Nephron (organoid): ENCODE results near the gene GEMIN8.

Source experiments
- H3K27ac Mint-ChIP-seq, 3 experiments: 2 replicates each; pipeline ENCODE4 v1.8.0; 2020; ENCODE audit warnings: mixed read lengths in 3 of 3, mild to moderate bottlenecking in 2 of 3, moderate library complexity in 1 of 3
- H3K27me3 Mint-ChIP-seq: 2 replicates; pipeline ENCODE4 v1.8.0; 2021; ENCODE audit warnings: low read depth, mild to moderate bottlenecking, moderate library complexity, mixed read lengths
- H3K36me3 Mint-ChIP-seq: 2 replicates; pipeline ENCODE4 v1.8.0; 2020; ENCODE audit warnings: low read depth, mixed read lengths
- H3K4me1 Mint-ChIP-seq: 2 replicates; pipeline ENCODE4 v1.8.0; 2020; ENCODE audit warnings: mixed read lengths
- H3K4me3 Mint-ChIP-seq, 3 experiments: 2 replicates each; pipeline ENCODE4 v1.8.0; 2020; ENCODE audit warnings: mild to moderate bottlenecking in 3 of 3, mixed read lengths in 3 of 3, moderate library complexity in 2 of 3
- H3K9me3 Mint-ChIP-seq: 2 replicates; pipeline ENCODE4 v1.8.0; 2020; ENCODE audit warnings: mixed read lengths
- TF ChIP-seq, protein P1 (sequence below), 3 experiments: fragments of 200-600 bp; sonication (generic); IDR thresholded peaks; one replicate each; pipeline ENCODE4 v1.5.0; 2021; ENCODE audit warnings: antibody characterized with exemption in 3 of 3; ENCODE audit not compliant: unreplicated experiment in 3 of 3

Gene GEMIN8

GRCh38 chrX:14064626-14065432 is 35.1 kb upstream of the GEMIN8 start:
- Mint-ChIP-seq H3K36me3 (no peaks in the 10 kb centered on the region), H3K27me3 (no peaks in the 10 kb centered on the region), H3K4me1 (no peaks in the 10 kb centered on the region), H3K27ac (no peak overlapping the region), H3K4me3 (no peak overlapping the region), H3K9me3 (no peaks in the 10 kb centered on the region)
- TF ChIP-seq, protein P1, sequence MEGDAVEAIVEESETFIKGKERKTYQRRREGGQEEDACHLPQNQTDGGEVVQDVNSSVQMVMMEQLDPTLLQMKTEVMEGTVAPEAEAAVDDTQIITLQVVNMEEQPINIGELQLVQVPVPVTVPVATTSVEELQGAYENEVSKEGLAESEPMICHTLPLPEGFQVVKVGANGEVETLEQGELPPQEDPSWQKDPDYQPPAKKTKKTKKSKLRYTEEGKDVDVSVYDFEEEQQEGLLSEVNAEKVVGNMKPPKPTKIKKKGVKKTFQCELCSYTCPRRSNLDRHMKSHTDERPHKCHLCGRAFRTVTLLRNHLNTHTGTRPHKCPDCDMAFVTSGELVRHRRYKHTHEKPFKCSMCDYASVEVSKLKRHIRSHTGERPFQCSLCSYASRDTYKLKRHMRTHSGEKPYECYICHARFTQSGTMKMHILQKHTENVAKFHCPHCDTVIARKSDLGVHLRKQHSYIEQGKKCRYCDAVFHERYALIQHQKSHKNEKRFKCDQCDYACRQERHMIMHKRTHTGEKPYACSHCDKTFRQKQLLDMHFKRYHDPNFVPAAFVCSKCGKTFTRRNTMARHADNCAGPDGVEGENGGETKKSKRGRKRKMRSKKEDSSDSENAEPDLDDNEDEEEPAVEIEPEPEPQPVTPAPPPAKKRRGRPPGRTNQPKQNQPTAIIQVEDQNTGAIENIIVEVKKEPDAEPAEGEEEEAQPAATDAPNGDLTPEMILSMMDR (IDR thresholded peaks at IDR 0.05; ENCODE audit: unreplicated experiment in 3 of 3): no peak

DNA sequence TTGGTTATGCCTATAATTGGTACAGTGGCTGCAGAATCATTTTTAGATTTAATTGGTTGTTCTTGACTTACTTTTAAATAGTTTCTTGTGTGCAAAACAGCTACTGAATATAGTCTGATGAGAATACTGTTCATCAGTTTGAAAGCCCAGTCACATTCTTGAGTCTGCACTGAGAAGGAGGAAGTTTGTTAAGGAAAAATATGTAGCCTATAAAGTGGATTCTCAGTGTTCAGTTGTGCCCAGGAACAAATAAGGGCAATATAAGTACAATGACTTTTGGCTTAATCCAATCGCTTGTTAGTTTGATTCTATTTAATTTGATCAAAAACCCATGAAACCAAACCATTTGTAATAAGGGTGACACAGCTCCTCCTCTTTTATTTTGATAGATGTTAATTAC is 32.8 kb upstream of the GEMIN8 start:
- TF ChIP-seq, protein P1 (IDR thresholded peaks at IDR 0.05; ENCODE audit: unreplicated experiment in 3 of 3): no peak
- no peaks in the 10 kb centered on the region for H3K36me3 Mint-ChIP-seq
- no peaks in the 10 kb centered on the region for H3K9me3 Mint-ChIP-seq

GRCh38 chrX:14056206-14056605 is 26.5 kb upstream of the GEMIN8 start:
- H3K27me3 Mint-ChIP-seq: no peaks in the 10 kb centered on the region
- no peak overlapping the region for H3K27ac Mint-ChIP-seq
- no peaks in the 10 kb centered on the region for H3K4me1 Mint-ChIP-seq
- no peak overlapping the region for H3K4me3 Mint-ChIP-seq
- no peaks in the 10 kb centered on the region for H3K36me3 Mint-ChIP-seq
- TF ChIP-seq, protein P1 (IDR thresholded peaks at IDR 0.05; ENCODE audit: unreplicated experiment in 3 of 3): no peak
- peaks cover 5% of the 10 kb centered on the region for H3K9me3 Mint-ChIP-seq

More for the DNA sequence above, 32.8 kb upstream of the GEMIN8 start:
- Mint-ChIP-seq H3K27me3 (no peaks in the 10 kb centered on the region), H3K4me3 (no peak overlapping the region), H3K4me1 (no peaks in the 10 kb centered on the region), H3K27ac (no peak overlapping the region)

DNA sequence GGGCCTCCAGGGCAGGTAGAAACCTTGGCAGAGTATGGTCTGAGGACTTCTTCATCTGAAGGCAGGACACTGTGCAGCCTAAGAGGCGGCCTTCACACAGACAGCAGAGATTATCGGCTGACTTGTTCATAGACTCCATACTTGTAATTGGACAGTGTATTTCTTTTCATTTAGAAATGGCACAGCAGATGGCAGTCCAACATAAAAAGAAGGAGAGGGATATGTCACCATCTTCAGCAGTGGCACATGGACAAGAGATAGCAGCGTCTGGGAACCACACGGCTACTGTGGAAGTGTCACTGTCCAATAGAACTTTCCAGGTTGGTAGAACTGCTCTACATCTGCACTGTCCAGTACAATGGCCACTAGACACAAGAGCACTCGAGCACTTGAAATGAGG is 21.7 kb upstream of the GEMIN8 start:
- Mint-ChIP-seq H3K9me3 (no peaks in the 10 kb centered on the region), H3K36me3 (no peaks in the 10 kb centered on the region), H3K27ac (no peak overlapping the region), H3K4me3 (no peak overlapping the region), H3K4me1 (no peaks in the 10 kb centered on the region), H3K27me3 (no peaks in the 10 kb centered on the region)
- TF ChIP-seq, protein P1 (IDR thresholded peaks at IDR 0.05; ENCODE audit: unreplicated experiment in 3 of 3): no peak

GRCh38 chrX:14050709-14051108 is 21.0 kb upstream of the GEMIN8 start:
- no peak overlapping the region for H3K4me3 Mint-ChIP-seq
- no peak overlapping the region for H3K27ac Mint-ChIP-seq
- no peaks in the 10 kb centered on the region for H3K9me3 Mint-ChIP-seq
- no peaks in the 10 kb centered on the region for H3K27me3 Mint-ChIP-seq
- TF ChIP-seq, protein P1 (IDR thresholded peaks at IDR 0.05; ENCODE audit: unreplicated experiment in 3 of 3): no peak
- no peaks in the 10 kb centered on the region for H3K4me1 Mint-ChIP-seq
- no peaks in the 10 kb centered on the region for H3K36me3 Mint-ChIP-seq

- no peak overlapping the region for H3K4me3 Mint-ChIP-seq
- H3K36me3 Mint-ChIP-seq: no peaks in the 10 kb centered on the region
- H3K4me1 Mint-ChIP-seq: no peaks in the 10 kb centered on the region
- no peak overlapping the region for H3K27ac Mint-ChIP-seq
- H3K27me3 Mint-ChIP-seq: no peaks in the 10 kb centered on the region
- H3K9me3 Mint-ChIP-seq: peaks cover 2% of the 10 kb centered on the region
- TF ChIP-seq, protein P1 (IDR thresholded peaks at IDR 0.05; ENCODE audit: unreplicated experiment in 3 of 3): no peak
These were observed 13.5 kb upstream of the GEMIN8 start for GRCh38 chrX:14043209-14043608.
